GM19239 (cell line): ENCODE results near the gene LBX1.
"Not testable (repeated sequence)": the region's sequence is repeated elsewhere in the genome, so short reads cannot be mapped to it uniquely, and the experiment has no call there.

Experiments
- DNase-seq: peaks from one replicate; pipeline ENCODE4 v3.0.0; 2011; ENCODE audit warnings: low spot score; ENCODE audit not compliant: insufficient read length
- FAIRE-seq: peaks from 2 replicates; lab custom pipeline; 2011; peaks lifted over from hg19 to GRCh38; lab: Jason Lieb, UNC

LBX1 gene

GRCh38 chr10:101215397-101216206 lies 13.7 kb downstream of the LBX1 start:
- FAIRE-seq (no peak), DNase-seq (no peak)

- DNase-seq (no peak), FAIRE-seq (peak; percentile 58)
Observed at GRCh38 chr10:101214446-101215396, 14.5 kb downstream of the LBX1 start.

- FAIRE-seq (no peak), DNase-seq (no peak)
Observed at GRCh38 chr10:101208543-101208942, 20.7 kb downstream of the LBX1 start.

GRCh38 chr10:101207026-101207425 lies 22.2 kb downstream of the LBX1 start:
- no peak for DNase-seq
- FAIRE-seq, result no peak

GRCh38 chr10:101202667-101203066 lies 26.6 kb downstream of the LBX1 start:
- DNase-seq, FAIRE-seq: not testable (repeated sequence)

- not testable (repeated sequence) for FAIRE-seq
Observed at GRCh38 chr10:101198326-101198977, 30.8 kb downstream of the LBX1 start.

GRCh38 chr10:101195921-101196320 lies 33.3 kb downstream of the LBX1 start:
- DNase-seq (no peak), FAIRE-seq (no peak)

More at GRCh38 chr10:101198326-101198977, 30.8 kb downstream of the LBX1 start:
- DNase-seq, result not testable (repeated sequence)

GRCh38 chr10:101189461-101190401 lies 39.5 kb downstream of the LBX1 start:
- no peak for FAIRE-seq
- DNase-seq, result no peak

GRCh38 chr10:101188942-101189341 lies 40.3 kb downstream of the LBX1 start:
- DNase-seq (no peak), FAIRE-seq (no peak)

GRCh38 chr10:101183458-101184183 lies 45.6 kb downstream of the LBX1 start:
- DNase-seq (no peak), FAIRE-seq (no peak)

- no peak for FAIRE-seq
Observed at GRCh38 chr10:101182936-101183335, 46.3 kb downstream of the LBX1 start.

More at GRCh38 chr10:101182936-101183335, 46.3 kb downstream of the LBX1 start:
- DNase-seq, result no peak
